Placental epithelial cell (primary cell): ENCODE data around the gene ASPSCR1. TPM values are rescaled to one million over a fixed set of nuclear protein-coding genes. Genes with fewer than 3 reads are reported as not detected.

Source experiments
- total RNA-seq: library from RNA; depleted of rRNA; stranded (reverse); fragments of >200 nt; gene quantifications from 2 replicates; pipeline ENCODE4 v1.2.3, GENCODE V29; 2012

The ASPSCR1 gene, protein sequence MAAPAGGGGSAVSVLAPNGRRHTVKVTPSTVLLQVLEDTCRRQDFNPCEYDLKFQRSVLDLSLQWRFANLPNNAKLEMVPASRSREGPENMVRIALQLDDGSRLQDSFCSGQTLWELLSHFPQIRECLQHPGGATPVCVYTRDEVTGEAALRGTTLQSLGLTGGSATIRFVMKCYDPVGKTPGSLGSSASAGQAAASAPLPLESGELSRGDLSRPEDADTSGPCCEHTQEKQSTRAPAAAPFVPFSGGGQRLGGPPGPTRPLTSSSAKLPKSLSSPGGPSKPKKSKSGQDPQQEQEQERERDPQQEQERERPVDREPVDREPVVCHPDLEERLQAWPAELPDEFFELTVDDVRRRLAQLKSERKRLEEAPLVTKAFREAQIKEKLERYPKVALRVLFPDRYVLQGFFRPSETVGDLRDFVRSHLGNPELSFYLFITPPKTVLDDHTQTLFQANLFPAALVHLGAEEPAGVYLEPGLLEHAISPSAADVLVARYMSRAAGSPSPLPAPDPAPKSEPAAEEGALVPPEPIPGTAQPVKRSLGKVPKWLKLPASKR
- 21.0 and 25.9 TPM in 2 replicates for total RNA-seq

DNA sequence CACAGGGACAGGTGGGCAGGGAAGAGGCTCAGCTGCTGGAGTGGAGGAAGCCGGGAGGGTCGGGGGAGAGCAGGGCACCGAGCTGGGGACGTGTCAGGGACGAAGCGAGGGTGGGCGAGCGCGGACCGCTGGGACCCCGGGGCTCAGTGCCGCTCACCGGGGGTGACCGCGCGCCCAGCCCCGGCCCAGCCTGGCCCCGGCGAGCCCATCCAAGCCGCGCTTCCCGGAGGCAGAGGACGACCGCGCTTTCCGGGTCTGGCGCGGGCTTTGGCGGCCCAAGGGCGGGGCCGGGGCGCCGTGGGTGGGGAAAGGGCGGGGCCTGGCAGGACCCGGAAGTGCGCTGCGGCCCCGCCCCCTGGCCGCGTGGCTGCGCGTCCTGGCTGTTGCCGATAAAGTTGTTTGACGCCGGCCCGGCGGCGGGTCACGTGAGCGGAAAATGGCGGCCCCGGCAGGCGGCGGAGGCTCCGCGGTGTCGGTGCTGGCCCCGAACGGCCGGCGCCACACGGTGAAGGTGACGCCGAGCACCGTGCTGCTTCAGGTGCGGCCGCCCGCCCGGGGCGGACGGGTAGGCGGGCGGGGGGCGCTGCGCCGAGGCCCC lies at the start of gene ASPSCR1:
ASPSCR1 (plus strand) TSS at position 419 of the 598 bp plus-strand sequence; CDS start at position 437, 18 bp downstream.

DNA sequence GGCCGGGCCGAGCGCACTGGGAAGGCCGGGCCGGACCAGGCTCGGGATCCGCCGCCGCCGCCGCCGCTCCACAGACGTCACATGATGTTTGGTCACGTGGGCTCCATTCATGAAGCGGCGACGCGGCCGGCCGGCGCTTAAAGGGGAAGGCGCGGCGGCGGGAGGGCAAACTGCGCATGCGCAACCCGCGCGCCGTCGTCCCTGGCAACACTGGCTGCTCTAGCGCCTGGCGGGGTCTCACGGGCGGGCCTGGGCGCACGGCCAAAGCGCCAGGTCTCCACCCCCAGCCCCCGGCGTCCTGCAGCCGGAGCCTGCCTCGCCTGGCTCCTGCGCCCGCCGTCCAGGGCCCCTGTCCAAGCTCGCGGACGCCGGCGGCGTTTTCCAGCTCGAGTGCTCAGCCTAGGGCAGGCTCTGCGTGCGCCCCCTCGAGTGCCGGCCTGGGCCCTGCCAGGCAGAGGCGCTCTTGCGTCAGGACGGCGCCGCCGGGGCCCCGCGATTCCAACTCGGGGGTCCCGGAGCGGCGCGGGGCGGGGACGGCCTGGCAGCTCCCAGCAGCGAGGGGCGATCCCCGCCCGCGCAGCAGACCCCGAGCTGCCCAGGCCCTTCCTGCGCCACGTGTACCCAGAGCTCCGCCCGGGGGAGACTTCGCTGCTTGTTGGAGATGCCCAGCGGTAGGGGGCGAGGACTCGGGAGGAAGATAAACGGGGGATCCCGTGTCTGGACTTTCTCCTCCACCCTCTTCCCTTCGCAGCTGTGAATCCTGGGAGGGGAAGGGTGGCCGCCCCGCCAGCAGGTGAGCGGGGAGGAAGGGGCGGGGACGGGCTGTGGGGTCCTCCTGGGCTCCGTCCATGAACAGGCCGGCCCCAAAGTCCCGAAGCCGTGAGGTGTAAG lies 49.5 kb upstream of the ASPSCR1 start, which contains the start of gene MAFG:
MAFG (minus strand) TSS at position 83 of the 891 bp plus-strand sequence. CDS start 4,550 bp downstream, outside the sequence.

DNA sequence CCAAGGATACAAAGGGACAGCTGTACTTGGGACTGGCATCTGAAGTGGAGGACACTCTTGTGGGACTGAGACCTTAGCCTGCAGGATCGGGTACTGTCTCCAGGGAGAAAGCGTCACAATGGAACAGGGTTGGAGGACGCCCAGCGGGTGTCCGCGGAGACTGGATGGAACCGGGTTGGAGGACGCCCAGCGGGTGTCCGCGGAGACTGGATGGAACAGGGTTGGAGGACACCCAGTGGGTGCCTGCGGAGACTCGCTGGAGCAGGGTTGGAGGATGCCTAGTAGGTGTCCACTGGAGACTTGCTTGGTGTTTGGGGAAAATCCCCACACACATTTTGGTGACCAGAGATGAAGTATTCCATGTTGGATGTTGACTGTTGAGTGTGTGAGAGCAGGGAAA lies 30.2 kb upstream of the ASPSCR1 start, which contains the start of gene MYADML2:
MYADML2 (minus strand) TSS at position 45 of the 400 bp plus-strand sequence. CDS start 5,492 bp downstream, outside the sequence.

DNA sequence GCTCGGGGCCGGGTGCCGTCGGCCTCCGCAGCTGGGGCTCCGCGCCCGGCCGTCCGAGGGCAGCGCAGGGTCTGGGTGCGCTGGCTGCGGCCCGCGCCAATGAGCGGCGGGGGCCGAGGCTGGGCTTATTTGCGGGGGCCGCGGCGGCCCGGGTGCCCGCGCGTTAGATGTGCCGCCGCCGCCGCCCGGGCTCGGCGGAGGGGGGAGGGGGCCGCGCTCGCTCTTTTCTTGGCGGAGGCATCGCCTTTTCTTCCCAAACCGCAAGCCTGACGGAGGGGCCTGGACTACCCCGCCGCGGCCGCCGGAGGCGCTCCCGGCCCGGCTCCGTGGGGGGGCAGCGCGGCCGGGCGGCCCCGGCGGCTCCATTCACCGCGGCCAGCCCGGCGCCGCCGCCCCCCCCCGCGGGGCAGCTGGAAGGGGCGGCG lies 16.3 kb upstream of the ASPSCR1 start, which contains the start of gene NOTUM:
NOTUM (minus strand) TSS at position 101 of the 425 bp plus-strand sequence. CDS start 278 bp downstream, outside the sequence.

DNA sequence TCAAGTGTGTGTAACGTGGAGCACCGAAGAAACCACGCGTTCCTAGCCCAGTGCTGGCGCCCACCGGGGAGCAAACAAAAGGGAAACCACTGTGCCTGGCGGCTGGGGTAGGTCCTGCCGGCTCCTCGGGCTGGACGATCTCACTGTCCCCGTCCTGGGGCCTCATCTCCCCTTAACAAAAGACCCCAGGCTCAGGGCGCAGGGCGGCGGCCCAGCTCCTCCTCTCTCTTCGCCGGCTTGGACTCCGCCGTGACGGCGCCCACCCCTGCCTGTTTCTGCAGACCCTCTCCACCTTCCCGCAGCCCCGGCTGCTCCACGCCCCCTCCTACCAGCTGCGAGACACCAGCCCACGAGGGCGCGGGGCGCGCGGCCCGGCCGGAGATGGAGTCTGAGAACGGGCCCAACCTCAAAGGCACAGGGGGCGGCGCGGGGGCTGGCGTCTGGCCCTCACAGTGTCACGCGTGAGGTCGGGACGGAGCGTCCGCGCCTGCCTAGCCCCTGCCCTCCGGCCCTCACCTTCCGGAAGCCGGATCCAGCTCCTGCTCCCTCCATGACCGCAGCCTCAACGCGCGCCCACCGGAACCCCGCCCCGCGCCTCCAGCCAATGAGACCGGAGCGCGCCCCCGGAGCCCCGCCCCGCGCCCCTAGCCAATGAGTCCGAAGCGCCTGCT lies 45.0 kb downstream of the ASPSCR1 start, which contains the start of gene CENPX:
CENPX (minus strand) TSS at position 569 of the 671 bp plus-strand sequence; CDS start at position 552, 17 bp downstream.

DNA sequence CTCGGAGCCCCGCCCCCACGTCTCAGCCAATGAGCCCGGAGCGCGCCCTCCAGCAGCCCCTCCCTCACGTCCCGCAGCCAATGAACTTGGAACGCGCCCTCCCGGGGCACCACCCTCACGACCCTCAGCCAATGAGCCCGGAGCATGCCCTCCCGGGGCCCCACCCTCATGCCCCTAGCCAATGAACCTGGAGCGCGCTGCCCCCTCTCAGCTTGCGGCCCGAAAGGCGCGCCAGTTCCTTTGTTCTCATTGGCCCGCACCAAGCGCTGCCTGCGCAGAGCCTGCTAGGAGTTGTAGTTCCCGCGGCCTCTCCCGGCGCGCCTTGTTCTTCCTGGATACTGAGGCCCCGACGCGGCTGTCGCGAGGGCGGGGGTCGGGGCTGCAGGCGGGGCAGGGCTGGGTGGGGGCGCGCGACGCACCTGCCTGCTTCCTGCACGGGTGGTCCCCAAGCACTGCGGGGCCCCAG lies 45.6 kb downstream of the ASPSCR1 start, which contains the start of gene LRRC45:
LRRC45 (plus strand) TSS at position 325 of the 466 bp plus-strand sequence. CDS start 339 bp downstream, outside the sequence.

DNA sequence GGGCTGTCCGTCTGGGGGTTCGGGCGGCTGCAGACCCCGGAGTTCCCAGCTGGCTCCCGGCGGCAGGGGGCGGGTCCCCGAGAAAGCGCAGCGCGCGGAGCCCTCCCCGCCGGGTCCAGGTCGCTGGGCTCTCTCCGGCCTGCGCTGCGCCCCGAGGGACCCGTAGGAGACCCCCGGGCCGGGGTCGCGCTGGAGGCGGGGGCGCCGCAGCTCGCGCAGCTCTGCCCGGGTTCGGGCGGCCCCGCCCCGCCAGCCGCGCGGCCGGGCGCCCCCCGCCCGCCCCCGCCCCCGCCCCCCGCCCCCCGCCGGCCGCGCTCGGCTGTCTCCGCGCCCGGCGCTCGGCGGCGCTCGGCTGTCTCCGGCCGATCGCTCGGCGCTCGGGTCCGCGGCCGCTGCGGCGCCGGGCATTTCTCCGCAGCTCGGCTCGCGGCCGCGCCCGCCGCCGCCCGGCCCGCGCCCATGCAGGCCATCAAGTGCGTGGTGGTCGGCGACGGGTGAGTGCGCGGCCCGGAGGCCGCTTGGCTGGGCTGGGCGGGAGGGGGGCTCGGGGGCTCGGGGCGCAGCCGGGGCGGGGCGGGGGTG lies 54.0 kb downstream of the ASPSCR1 start, which contains the start of gene RAC3:
RAC3 (plus strand) TSS at position 376 of the 582 bp plus-strand sequence; CDS start at position 460, 84 bp downstream.

DNA sequence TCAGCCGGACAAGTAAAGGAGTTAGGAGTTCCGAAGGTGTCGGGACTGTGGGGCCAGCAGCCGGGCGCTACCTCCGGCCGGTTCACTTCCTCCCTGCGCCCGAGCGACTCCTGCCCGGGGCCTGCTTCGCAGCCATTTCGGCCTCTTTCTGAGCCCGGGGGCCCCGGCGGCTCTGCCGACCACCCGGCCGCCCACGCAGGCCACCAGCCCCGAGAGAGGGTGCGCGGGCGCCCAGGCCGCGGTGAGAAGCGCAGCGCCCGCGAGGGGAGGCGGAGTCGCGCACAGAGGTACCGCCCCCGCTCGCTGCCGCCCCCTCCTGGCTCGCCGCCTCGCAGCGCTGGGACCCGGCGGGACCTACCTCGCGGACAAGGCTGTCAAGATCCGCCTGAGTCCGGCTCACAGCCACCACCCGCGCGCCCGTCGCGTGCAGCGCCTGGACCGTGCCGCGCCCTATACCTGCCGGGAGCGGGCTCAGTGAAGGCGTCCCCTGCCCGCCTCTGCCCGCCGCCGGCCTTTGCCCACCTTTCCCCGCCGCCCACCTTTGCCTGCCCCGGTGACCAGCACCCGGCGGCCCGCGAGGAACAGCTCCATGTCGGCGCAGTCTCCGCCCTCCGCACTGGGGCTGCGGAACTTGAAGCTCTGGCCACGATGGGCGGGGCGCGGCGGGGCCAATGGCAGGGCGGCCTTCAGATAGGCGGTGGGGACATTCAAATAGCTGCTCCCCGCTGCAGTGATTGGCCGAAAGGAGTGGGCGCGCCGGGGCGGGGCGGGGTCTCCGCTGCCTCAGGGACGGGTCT lies 59.9 kb downstream of the ASPSCR1 start, which contains the start of gene DCXR:
DCXR (minus strand) TSS at position 606 of the 797 bp plus-strand sequence; CDS start at position 591, 15 bp downstream.

DNA sequence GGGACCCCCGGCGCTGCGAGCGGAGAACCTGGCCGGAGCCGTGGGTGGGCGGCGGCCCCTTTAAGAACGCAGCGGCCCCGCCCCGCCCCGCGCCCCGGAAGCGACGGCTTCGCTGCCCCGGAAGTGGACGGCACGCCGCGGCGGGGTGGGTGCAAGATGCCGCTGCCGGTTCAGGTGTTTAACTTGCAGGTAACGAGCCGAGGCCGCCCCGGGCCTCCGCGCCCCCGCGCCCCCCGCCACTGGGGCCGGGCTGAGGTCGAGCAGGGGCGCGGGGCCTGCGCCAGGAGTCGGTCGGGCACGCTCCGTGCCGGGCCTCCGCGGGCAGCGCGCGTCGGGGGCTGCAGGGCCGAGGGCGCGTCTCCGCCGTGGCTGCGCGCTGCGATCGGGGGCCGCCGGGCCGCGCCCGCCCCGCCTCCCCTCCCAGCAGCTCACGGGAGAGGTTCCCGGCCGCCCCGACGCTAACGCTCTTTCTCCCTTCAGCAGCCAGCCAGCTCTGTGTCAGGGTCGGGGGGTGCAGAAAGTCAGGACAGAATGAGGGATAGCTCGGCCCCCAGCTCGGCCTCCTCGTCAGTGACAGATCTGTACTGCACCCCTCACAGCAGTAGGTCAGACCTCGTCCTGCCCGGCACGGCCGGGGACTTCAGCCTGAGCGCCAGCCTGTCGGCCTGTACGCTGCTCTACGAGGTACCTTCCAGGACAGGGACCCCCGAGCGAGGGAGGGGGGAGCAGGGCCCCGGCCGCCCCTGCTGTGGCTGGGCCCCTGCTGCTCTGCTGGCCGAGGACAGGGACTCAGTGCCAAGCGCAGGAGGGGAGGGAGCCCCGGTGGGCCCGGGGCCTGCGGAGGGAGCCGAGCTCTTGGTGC lies 74.6 kb downstream of the ASPSCR1 start, which contains the start of the genes GPS1 and RFNG:
GPS1 (plus strand) TSS at position 123 of the 862 bp plus-strand sequence; CDS start at position 157, 34 bp downstream.
RFNG (minus strand) TSS at position 36 of the 862 bp plus-strand sequence. CDS start 45 bp downstream, outside the sequence.

DNA sequence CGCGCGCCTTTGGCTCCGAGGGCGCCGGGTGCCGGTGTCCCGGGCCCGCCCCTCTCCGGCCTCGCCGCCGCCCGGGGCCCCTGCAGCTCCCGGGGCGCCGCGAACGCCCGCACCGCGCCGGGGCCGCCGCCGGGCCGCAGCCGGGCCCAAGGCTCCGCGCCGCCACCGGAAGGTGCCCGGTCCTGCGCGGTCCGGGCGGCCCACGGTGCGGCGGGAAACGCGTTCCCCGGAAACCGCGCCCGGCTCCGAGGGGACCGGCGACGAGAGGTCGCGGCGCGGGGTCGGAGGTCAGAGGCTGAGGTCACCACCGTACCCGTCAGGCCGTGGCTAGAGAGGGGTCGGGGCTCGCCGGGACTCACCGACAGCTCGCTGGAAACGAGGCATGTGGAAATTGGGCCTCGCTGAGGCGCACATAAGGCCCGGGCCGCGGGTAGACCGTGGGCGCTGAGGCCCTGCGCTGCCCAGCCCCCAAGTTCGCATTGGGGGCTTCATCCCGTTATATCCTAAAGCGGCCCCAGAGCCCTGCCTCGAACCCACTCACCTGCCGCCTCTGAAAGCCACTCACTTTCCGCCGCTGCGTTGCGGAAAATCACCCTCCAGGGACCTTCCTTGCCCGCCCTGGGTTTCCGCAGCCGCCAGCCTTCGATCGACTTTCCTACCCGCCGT lies 88.3 kb downstream of the ASPSCR1 start, which contains the start of gene DUS1L:
DUS1L (minus strand) TSS at position 167 of the 666 bp plus-strand sequence. CDS start 745 bp downstream, outside the sequence.

Other genes starting within 250 kb of the ASPSCR1 start
- gene GCGR, start 173.5 kb upstream of the ASPSCR1 start, total RNA-seq: not detected in 2 replicates
- gene MCRIP1, start 144.3 kb upstream of the ASPSCR1 start, total RNA-seq: 66.7 and 93.8 TPM in 2 replicates
- not detected in 2 replicates for gene PPP1R27, start 142.6 kb upstream of the ASPSCR1 start, total RNA-seq
- gene P4HB, start 117.1 kb upstream of the ASPSCR1 start, total RNA-seq: 1,203 and 2,037 TPM in 2 replicates
- 82.1 and 158 TPM in 2 replicates for gene ARHGDIA, start 106.3 kb upstream of the ASPSCR1 start, total RNA-seq
- 87.2 and 113 TPM in 2 replicates for gene ALYREF, start 86.0 kb upstream of the ASPSCR1 start, total RNA-seq
- 128 and 147 TPM in 2 replicates for gene ANAPC11, start 85.9 kb upstream of the ASPSCR1 start, total RNA-seq
- gene NPB, start 75.4 kb upstream of the ASPSCR1 start, total RNA-seq: 0.33 and 0.39 TPM in 2 replicates
- gene PCYT2, start 66.2 kb upstream of the ASPSCR1 start, total RNA-seq: 22.0 and 51.3 TPM in 2 replicates
- gene SIRT7, start 59.5 kb upstream of the ASPSCR1 start, total RNA-seq: 27.1 and 38.8 TPM in 2 replicates
- gene MAFG, start 49.9 kb upstream of the ASPSCR1 start, total RNA-seq: 5.9 and 11.4 TPM in 2 replicates
- 99.3 and 195 TPM in 2 replicates for gene PYCR1, start 40.3 kb upstream of the ASPSCR1 start, total RNA-seq
- not detected in 2 replicates for gene MYADML2, start 30.4 kb upstream of the ASPSCR1 start, total RNA-seq
- gene NOTUM, start 16.4 kb upstream of the ASPSCR1 start, total RNA-seq: not detected in 2 replicates
- 13.7 and 40.7 TPM in 2 replicates for gene CENPX, start 45.2 kb downstream of the ASPSCR1 start, total RNA-seq
- gene LRRC45, start 45.7 kb downstream of the ASPSCR1 start, total RNA-seq: 13.0 and 18.0 TPM in 2 replicates
- gene RAC3, start 54.0 kb downstream of the ASPSCR1 start, total RNA-seq: 19.3 and 31.4 TPM in 2 replicates
- 67.1 and 71.8 TPM in 2 replicates for gene DCXR, start 60.1 kb downstream of the ASPSCR1 start, total RNA-seq
- gene RFNG, start 74.2 kb downstream of the ASPSCR1 start, total RNA-seq: 33.0 and 46.5 TPM in 2 replicates
- gene GPS1, start 74.3 kb downstream of the ASPSCR1 start, total RNA-seq: 87.2 and 180 TPM in 2 replicates
- gene DUS1L, start 88.2 kb downstream of the ASPSCR1 start, total RNA-seq: 54.2 and 70.5 TPM in 2 replicates
- 67.1 and 186 TPM in 2 replicates for gene FASN, start 120.6 kb downstream of the ASPSCR1 start, total RNA-seq
- 18.2 and 31.0 TPM in 2 replicates for gene CCDC57, start 235.2 kb downstream of the ASPSCR1 start, total RNA-seq